ENCODE data around the gene IGF2.

IGF2 gene

DNA sequence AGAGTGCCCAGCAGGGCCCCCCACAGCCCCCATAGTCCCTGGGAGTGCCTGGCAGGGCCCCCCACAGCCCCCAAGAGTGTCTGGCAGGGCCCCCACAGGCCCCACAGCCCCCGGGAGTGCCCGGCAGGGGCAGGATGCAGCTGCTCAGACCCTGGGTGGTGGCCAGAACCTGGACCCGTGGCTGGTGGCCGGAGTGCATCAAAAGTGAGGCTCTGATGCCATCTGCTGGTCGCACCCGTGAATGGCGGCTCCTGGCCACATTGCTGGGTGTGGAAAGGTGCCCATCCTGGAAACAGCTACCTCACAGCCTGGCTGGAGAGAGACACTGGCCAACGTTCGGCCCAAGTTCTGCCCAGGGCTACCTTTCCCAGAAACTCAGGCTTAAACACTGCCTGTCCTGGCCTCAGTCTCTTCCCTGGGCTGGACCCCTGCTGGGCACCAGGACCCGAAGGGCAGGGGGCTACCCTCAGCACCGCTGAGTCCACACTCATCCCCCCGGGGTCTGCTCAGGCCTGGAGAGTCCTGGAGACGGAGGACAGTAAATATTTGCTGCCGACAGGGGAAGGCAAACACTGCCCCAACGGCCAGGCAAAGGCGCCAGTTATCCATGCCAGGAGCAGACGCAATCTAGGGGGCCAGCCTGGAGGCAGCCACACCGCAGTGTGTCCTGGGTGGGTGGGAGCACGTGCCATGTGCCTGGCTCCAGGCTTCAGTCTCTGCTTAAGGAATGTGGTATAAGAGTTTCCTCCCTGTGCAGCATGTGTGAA lies 17.4 kb upstream of the IGF2 start:
- TF ChIP-seq ZFX (IDR thresholded peaks at IDR 0.05; ENCODE audit: borderline replicate concordance), result no peak
- TF ChIP-seq, protein P1, sequence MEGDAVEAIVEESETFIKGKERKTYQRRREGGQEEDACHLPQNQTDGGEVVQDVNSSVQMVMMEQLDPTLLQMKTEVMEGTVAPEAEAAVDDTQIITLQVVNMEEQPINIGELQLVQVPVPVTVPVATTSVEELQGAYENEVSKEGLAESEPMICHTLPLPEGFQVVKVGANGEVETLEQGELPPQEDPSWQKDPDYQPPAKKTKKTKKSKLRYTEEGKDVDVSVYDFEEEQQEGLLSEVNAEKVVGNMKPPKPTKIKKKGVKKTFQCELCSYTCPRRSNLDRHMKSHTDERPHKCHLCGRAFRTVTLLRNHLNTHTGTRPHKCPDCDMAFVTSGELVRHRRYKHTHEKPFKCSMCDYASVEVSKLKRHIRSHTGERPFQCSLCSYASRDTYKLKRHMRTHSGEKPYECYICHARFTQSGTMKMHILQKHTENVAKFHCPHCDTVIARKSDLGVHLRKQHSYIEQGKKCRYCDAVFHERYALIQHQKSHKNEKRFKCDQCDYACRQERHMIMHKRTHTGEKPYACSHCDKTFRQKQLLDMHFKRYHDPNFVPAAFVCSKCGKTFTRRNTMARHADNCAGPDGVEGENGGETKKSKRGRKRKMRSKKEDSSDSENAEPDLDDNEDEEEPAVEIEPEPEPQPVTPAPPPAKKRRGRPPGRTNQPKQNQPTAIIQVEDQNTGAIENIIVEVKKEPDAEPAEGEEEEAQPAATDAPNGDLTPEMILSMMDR (IDR thresholded peaks at IDR 0.05), result peak; percentile 89
- H3K27ac ChIP-seq, result no peak overlapping the region

DNA sequence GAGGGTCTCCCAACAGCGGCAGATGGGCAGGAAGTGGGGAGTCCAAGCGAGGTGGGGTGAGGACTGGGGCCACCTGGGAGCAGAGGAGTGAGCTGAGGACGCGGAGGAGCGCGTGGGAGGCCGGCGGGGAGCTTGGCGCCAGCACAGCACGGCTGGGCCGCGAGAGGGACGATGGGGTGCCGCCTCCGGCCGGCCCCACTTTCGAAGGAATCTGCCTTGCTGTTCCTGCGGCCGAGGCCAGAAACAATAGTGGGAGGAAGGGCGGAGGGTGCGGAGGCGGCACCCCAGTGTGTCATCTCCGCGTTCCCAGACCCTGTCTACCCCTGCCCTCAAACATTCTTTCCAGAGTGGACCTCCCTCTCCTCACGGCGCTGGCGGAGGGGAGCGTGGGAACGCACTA lies 16.3 kb upstream of the IGF2 start:
- H3K27ac ChIP-seq, result no peak overlapping the region
- TF ChIP-seq, protein P1 (IDR thresholded peaks at IDR 0.05), result no peak
- no peak for TF ChIP-seq ZFX (IDR thresholded peaks at IDR 0.05; ENCODE audit: borderline replicate concordance)

DNA sequence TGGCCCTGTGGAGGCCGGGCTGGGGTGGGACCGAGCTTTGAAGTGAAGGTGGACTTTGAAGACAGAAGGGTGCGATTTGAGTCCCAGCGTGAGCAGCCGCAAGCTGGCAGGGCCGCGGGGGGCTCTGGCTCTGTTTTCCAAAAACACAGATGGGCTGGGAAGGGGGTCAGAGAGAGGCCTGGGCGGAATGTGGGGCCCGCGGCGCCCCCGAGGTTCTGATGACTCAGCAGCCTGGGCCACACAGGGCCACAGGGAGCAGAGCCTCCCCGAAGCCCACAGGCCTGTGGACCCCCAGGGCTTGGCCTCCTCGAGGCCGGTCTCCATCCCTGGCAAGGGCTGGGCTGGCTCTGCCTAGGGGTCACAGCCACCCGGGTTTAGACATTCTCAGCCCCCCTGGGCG lies 15.7 kb upstream of the IGF2 start:
- H3K27ac ChIP-seq, result no peak overlapping the region
- TF ChIP-seq, protein P1 (IDR thresholded peaks at IDR 0.05), result no peak
- no peak for TF ChIP-seq ZFX (IDR thresholded peaks at IDR 0.05; ENCODE audit: borderline replicate concordance)

GRCh38 chr11:2154195-2154585 lies 15.0 kb upstream of the IGF2 start:
- no peak for TF ChIP-seq ZFX (IDR thresholded peaks at IDR 0.05; ENCODE audit: borderline replicate concordance)
- TF ChIP-seq, protein P1 (IDR thresholded peaks at IDR 0.05), result no peak
- H3K27ac ChIP-seq, result no peak overlapping the region

DNA sequence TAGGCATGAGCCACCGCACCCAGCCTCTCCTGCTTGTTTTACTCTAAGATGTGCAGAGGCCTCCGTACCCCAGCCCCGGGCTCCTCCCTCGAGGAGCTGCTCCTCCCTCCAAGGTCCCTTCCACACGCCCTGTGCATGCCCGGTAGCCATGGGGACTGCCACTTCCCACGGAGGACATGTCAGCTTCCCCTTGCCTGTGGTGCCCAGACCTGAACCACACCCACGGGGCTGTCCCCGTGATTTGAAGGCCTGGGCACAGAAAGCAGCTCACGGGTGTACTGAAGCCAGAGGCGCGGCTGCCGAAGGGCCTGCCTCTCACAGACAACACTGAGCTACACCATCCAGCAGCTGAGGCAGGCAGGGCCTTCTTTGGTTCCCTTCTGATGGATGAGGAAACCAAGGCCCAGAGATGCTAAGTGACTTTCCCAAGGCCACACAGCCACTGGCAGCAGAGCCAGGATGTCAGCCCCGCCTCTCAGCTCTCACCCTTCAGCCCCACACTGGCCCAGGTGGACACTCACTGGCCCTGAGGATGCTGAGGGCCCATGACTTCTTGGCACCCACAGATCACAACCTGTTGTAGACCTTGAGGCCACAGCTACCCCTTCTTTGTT lies 14.5 kb upstream of the IGF2 start:
- TF ChIP-seq, protein P1 (IDR thresholded peaks at IDR 0.05), result no peak
- TF ChIP-seq ZFX (IDR thresholded peaks at IDR 0.05; ENCODE audit: borderline replicate concordance), result no peak
- H3K27ac ChIP-seq, result no peak overlapping the region

DNA sequence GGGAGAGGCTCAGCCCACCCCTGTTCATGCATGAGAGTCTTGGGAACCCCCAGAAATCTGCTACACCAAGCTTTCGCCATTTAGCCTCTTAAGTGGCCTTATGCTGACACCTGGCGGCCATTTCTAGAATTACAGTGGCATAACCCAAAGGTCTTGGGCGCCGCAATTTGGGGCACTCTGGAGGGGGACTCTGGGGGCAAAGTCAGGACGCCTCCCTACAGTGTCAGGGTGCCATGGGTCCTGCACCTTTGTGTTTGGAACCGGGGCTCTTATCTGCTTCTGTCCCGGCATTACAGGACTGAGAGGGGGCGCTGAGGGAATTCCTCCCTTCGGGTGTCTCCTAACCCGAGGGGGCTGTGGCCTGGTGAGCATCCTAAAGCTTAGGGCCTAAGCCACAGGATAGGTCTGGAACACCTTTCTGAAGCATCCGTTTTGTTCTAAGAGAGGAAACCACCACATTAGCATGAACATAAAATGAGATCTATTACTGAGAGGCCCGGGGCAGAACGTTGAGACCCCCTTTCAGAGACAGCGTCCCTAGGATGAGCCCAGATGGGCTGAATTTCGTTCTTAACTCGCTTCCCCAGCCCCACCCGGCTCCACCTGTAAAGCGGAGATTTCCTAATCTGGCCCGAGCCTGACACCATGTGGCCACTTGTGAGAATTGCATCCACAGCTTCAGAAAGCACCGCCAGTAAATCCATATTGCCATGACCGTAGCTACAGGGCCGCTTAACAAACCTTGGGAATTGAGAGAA lies 12.5 kb upstream of the IGF2 start:
- H3K27ac ChIP-seq, result no peak overlapping the region
- TF ChIP-seq, protein P1 (IDR thresholded peaks at IDR 0.05), result peak; percentile 78
- TF ChIP-seq ZFX (IDR thresholded peaks at IDR 0.05; ENCODE audit: borderline replicate concordance), result no peak

Measured in 22Rv1 (cell line).